ENCODE measurements around the gene CUBN.

DNA sequence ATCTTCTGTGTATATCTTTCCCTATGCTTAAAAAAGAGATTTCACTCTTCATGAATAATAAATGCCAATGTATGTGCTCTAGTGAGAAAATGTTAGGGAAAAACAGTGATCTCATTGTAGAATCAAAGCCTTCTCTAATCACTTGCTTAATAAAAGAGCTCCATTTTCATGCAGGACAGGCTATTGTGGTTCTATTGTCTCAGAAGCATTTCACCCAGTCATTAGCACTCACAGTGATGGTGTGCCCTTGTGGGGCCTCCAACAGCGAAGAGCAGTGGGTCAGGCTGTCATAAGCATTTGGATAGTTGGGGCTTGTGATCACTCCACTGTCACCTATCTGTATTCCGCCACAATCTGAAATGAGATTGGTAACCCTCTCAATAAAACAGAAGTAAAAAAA lies 228.5 kb downstream of the CUBN start:
- TF ChIP-seq HDAC2 (CRISPR knock-in tag; IDR thresholded peaks at IDR 0.05) (no peak), FOXA3 (CRISPR knock-in tag; IDR thresholded peaks at IDR 0.05) (no peak), NBN (conservative IDR thresholded peaks at IDR 0.05) (no peak), ZNF841 (CRISPR knock-in tag; IDR thresholded peaks at IDR 0.05; ENCODE audit: borderline replicate concordance) (no peak), MTA1 (CRISPR knock-in tag; IDR thresholded peaks at IDR 0.05; ENCODE audit: borderline replicate concordance) (no peak), XRCC5 (optimal IDR thresholded peaks at IDR 0.05; ENCODE audit: low read length) (no peak), HMG20B (CRISPR knock-in tag; conservative IDR thresholded peaks at IDR 0.05) (no peak), ATF7 (IDR thresholded peaks at IDR 0.05) (no peak), ATF7 (CRISPR knock-in tag; IDR thresholded peaks at IDR 0.05) (no peak), ZBTB4 (CRISPR knock-in tag; IDR thresholded peaks at IDR 0.05; ENCODE audit: borderline replicate concordance) (no peak)
- TF ChIP-seq, protein P1, sequence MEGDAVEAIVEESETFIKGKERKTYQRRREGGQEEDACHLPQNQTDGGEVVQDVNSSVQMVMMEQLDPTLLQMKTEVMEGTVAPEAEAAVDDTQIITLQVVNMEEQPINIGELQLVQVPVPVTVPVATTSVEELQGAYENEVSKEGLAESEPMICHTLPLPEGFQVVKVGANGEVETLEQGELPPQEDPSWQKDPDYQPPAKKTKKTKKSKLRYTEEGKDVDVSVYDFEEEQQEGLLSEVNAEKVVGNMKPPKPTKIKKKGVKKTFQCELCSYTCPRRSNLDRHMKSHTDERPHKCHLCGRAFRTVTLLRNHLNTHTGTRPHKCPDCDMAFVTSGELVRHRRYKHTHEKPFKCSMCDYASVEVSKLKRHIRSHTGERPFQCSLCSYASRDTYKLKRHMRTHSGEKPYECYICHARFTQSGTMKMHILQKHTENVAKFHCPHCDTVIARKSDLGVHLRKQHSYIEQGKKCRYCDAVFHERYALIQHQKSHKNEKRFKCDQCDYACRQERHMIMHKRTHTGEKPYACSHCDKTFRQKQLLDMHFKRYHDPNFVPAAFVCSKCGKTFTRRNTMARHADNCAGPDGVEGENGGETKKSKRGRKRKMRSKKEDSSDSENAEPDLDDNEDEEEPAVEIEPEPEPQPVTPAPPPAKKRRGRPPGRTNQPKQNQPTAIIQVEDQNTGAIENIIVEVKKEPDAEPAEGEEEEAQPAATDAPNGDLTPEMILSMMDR (CRISPR knock-in tag; IDR thresholded peaks at IDR 0.05) = no peak
